Peyer's patch (tissue), 4 donors: ENCODE measurements around the gene SASH1. TPM values are rescaled to one million over a fixed set of nuclear protein-coding genes. Genes with fewer than 3 reads are reported as not detected.
A peak's percentile ranks its signal among the peaks of the same experiment; 100 is the strongest.

ENCODE experiments used
- DNase-seq, 3 donors: peaks; one replicate each; pipeline ENCODE4 v3.0.0-alpha.2; 2017 to 2019
- H3K27ac ChIP-seq, 4 donors: fragments of 200-600 bp; sonication (generic); one replicate each; pipeline ENCODE4 v1.5.1; 2016 to 2019
- H3K27me3 ChIP-seq, 2 donors: fragments of 200-600 bp; sonication (generic); one replicate each; pipeline ENCODE4 v1.5.1; 2019
- H3K36me3 ChIP-seq, 3 donors: fragments of 200-600 bp; sonication (generic); one replicate each; pipeline ENCODE4 v1.5.1; 2016 to 2019
- H3K4me1 ChIP-seq, 4 donors: fragments of 200-600 bp; sonication (generic); one replicate each; pipeline ENCODE4 v1.5.1; 2016 to 2019
- H3K4me3 ChIP-seq, 4 donors: fragments of 200-600 bp; sonication (generic); 1 replicate in 3 of 4; 2 replicates in 1 of 4; pipeline ENCODE4 v1.5.1; 2016 to 2019; ENCODE audit warnings: mild to moderate bottlenecking in 1 of 4
- H3K9me3 ChIP-seq, 4 donors: fragments of 200-600 bp; sonication (generic); one replicate each; pipeline ENCODE4 v1.5.1; 2016 to 2019; ENCODE audit warnings: mild to moderate bottlenecking in 1 of 4
- POLR2A ChIP-seq, 2 donors: fragments of 450-650 bp; IDR thresholded peaks; one replicate each; pipeline ENCODE4 v1.5.1; 2017; ENCODE audit warnings: antibody characterized with exemption in 2 of 2, mild to moderate bottlenecking in 2 of 2, moderate library complexity in 2 of 2
- total RNA-seq, 4 donors: library from RNA; depleted of rRNA; stranded (reverse); fragments of >200 nt; gene quantifications; one replicate each; pipeline ENCODE4 v1.1.0, GENCODE V29; 2016
- TF ChIP-seq, protein P1 (sequence below), 6 experiments: fragments of 450-650 bp in 4 of 6; fragments of 200-600 bp in 2 of 6; sonication (generic) in 1 of 6; IDR thresholded peaks; one replicate each; pipeline ENCODE4 v1.5.1; 2017 to 2019; ENCODE audit warnings: antibody characterized with exemption in 6 of 6, mild to moderate bottlenecking in 3 of 6, moderate library complexity in 1 of 6

The SASH1 gene
- total RNA-seq, 4 donors from 2014 or later, result 17.2 to 141 (median 38.1) TPM

DNA sequence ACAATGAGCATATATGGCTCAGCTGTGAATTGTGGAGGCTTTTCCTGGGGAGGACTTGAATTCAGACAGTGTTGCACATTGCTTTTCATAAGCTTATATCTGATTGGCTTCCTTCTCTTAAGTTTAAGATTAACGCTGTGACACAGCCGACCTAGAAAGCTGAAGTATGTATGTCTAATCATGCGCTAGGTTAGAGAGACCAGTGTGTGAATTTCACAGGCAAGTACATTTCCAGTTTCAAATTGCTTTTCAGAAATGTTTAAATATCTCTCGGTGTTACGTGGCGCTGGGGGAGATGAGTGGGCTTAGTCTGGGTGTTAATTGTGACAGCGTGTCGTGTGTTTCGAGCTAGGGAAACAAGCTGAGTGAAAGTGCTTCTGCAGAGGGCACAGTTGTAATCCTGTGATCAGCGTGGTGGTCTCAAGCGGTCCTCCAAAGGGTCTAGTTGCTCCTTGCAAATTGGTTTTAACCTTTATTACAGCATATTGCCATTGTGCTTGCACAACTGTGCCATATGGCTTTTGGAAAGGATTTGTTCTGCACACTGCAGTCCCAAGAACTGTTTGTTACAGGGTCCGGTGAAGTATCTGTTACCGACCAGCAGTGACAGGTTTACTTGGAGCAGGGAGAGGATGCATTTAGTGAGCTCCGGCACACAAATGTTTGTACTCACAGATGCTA lies 166.6 kb downstream of the SASH1 start:
- Histone ChIP-seq H3K27ac (peak overlapping the region; percentile 58 to 83 (median 74)), H3K4me1 (peaks cover 0 to 5% (median 0%) of the 10 kb centered on the region in 4 donors), H3K36me3 (no peaks in the 10 kb centered on the region), H3K9me3 (no peaks in the 10 kb centered on the region), H3K27me3 (no peaks in the 10 kb centered on the region), H3K4me3 (peak overlapping the region; percentile 20 to 52 (median 38))
- no peak for DNase-seq
- TF ChIP-seq, protein P1, sequence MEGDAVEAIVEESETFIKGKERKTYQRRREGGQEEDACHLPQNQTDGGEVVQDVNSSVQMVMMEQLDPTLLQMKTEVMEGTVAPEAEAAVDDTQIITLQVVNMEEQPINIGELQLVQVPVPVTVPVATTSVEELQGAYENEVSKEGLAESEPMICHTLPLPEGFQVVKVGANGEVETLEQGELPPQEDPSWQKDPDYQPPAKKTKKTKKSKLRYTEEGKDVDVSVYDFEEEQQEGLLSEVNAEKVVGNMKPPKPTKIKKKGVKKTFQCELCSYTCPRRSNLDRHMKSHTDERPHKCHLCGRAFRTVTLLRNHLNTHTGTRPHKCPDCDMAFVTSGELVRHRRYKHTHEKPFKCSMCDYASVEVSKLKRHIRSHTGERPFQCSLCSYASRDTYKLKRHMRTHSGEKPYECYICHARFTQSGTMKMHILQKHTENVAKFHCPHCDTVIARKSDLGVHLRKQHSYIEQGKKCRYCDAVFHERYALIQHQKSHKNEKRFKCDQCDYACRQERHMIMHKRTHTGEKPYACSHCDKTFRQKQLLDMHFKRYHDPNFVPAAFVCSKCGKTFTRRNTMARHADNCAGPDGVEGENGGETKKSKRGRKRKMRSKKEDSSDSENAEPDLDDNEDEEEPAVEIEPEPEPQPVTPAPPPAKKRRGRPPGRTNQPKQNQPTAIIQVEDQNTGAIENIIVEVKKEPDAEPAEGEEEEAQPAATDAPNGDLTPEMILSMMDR (IDR thresholded peaks at IDR 0.05), result no peak
- TF ChIP-seq POLR2A (IDR thresholded peaks at IDR 0.05), result no peak

GRCh38 chr6:148509800-148510581 lies 167.4 kb downstream of the SASH1 start:
- peak in 1 of 2 donors; percentile 21 for TF ChIP-seq POLR2A (IDR thresholded peaks at IDR 0.05)
- TF ChIP-seq, protein P1 (IDR thresholded peaks at IDR 0.05), result no peak
- Histone ChIP-seq H3K36me3 (no peaks in the 10 kb centered on the region), H3K27ac (peak overlapping the region; percentile 58 to 83 (median 74)), H3K4me3 (peak overlapping the region; percentile 20 to 52 (median 38)), H3K27me3 (no peaks in the 10 kb centered on the region), H3K9me3 (no peaks in the 10 kb centered on the region), H3K4me1 (peaks cover 0 to 5% (median 0%) of the 10 kb centered on the region in 4 donors)
- peak in 1 of 3 donors; percentile 74 for DNase-seq

DNA sequence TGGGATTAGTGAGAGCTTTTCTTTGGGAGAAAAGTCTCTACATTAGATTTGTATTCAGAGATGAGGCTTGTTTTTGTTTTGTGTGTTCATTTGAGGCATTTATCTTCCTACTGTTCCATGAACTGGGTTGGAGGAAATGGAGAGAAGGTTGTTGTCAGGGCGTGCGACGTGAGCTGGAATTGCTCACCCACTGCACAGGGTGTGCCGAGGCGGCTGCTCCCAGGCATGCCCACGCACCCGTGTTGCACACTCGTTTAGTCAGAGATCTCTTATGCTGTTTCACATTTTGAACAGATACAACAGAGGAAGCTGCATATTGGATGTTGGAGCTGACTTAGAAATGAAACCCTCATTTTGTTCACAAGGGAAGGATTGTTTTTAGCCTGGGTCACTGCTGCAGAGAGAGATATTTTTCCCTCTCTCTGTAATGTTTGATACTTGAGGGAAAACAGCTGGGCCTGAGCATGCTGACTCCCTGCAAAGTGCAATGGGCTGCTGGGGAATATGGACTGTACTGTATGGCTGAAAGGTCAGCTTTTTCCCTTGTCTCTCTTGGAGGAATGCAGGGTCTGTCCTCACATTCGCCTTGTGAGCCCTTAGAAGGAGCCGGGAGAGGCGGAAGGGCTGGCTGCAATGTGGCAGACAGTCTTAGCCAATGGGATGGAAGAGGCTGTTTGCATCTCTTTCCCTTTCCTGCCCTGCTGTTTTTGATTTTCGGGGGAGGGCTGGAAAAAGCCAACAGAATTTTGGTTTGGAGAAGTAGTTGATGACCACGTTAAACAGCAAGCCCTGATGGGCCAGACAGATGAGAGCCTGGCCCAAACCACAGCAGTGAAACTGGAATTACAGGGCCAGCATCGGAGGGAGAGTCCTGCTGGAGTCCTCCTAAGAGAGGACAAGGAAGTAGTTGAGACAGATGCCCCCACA lies 170.8 kb downstream of the SASH1 start:
- H3K36me3 ChIP-seq, result peaks cover 0 to 18% (median 0%) of the 10 kb centered on the region in 3 donors
- H3K27ac ChIP-seq, result peak overlapping the region; percentile 53 to 83 (median 68)
- H3K4me3 ChIP-seq, result peak overlapping the region in 1 of 4 donors; percentile 2
- H3K4me1 ChIP-seq, result no peaks in the 10 kb centered on the region
- DNase-seq, result no peak
- H3K27me3 ChIP-seq, result no peaks in the 10 kb centered on the region
- no peaks in the 10 kb centered on the region for H3K9me3 ChIP-seq
- TF ChIP-seq, protein P1 (IDR thresholded peaks at IDR 0.05), result no peak
- no peak for TF ChIP-seq POLR2A (IDR thresholded peaks at IDR 0.05)

- H3K36me3 ChIP-seq, result peaks cover 0 to 19% (median 0%) of the 10 kb centered on the region in 3 donors
- no peak overlapping the region for H3K4me3 ChIP-seq
- no peaks in the 10 kb centered on the region for H3K27me3 ChIP-seq
- H3K9me3 ChIP-seq, result no peaks in the 10 kb centered on the region
- no peaks in the 10 kb centered on the region for H3K4me1 ChIP-seq
- DNase-seq, result no peak
- H3K27ac ChIP-seq, result peak overlapping the region; percentile 53 to 83 (median 68)
- TF ChIP-seq, protein P1 (IDR thresholded peaks at IDR 0.05), result no peak
- no peak for TF ChIP-seq POLR2A (IDR thresholded peaks at IDR 0.05)
Measured at GRCh38 chr6:148514091-148514845, 171.6 kb downstream of the SASH1 start.
